MM.1S (cell line): ENCODE results near the gene IP6K1.
"Not testable (repeated sequence)": the region's sequence is repeated elsewhere in the genome, so short reads cannot be mapped to it uniquely, and the experiment has no call there.

Experiments used
- DNase-seq: peaks from one replicate; pipeline ENCODE4 v3.0.0-alpha.2; 2015
- H2AFZ ChIP-seq: fragments of 300-600 bp; sonication (generic); 2 replicates; pipeline ENCODE4 v1.6.0; 2016; ENCODE audit warnings: antibody characterized with exemption, low read length
- H3F3A ChIP-seq: fragments of 300-600 bp; sonication (generic); 2 replicates; pipeline ENCODE4 v1.6.1; 2016; ENCODE audit warnings: mild to moderate bottlenecking, antibody characterized with exemption, low read length, moderate library complexity, mixed read lengths; ENCODE audit not compliant: insufficient read depth
- H3K27ac ChIP-seq: fragments of 300-600 bp; sonication (generic); 2 replicates; pipeline ENCODE4 v1.5.1; 2016; ENCODE audit warnings: mild to moderate bottlenecking, low read length
- H3K27me3 ChIP-seq: fragments of 300-600 bp; sonication (generic); replicated peaks from 2 replicates; pipeline ENCODE4 v1.6.0; 2016; ENCODE audit warnings: low read length; ENCODE audit not compliant: insufficient read depth
- H3K36me3 ChIP-seq: fragments of 300-600 bp; sonication (generic); replicated peaks from 2 replicates; pipeline ENCODE4 v1.6.1; 2016; ENCODE audit warnings: mild to moderate bottlenecking, low read length, mixed read lengths; ENCODE audit not compliant: insufficient read depth
- H3K4me1 ChIP-seq: fragments of 300-600 bp; sonication (generic); 2 replicates; pipeline ENCODE4 v1.6.1; 2016; ENCODE audit warnings: low read length, mixed read lengths
- H3K4me2 ChIP-seq: fragments of 300-600 bp; sonication (generic); 2 replicates; pipeline ENCODE4 v1.6.0; 2016; ENCODE audit warnings: low read depth, low read length
- H3K4me3 ChIP-seq: fragments of 300-600 bp; sonication (generic); 2 replicates; pipeline ENCODE4 v1.5.1; 2016; ENCODE audit warnings: low read length, mixed read lengths
- H3K79me2 ChIP-seq: fragments of 300-600 bp; sonication (generic); 2 replicates; pipeline ENCODE4 v1.6.1; 2016; ENCODE audit warnings: mixed run types, low read length, mixed read lengths
- H3K9ac ChIP-seq: fragments of 300-600 bp; sonication (generic); 2 replicates; pipeline ENCODE4 v1.6.1; 2016; ENCODE audit warnings: low read length, mixed read lengths
- H3K9me2 ChIP-seq: fragments of 300-600 bp; sonication (generic); replicated peaks from 2 replicates; pipeline ENCODE4 v1.6.1; 2016; ENCODE audit warnings: mild to moderate bottlenecking, low read length, mixed read lengths; ENCODE audit not compliant: insufficient read depth
- H3K9me3 ChIP-seq: fragments of 300-600 bp; sonication (generic); replicated peaks from 2 replicates; pipeline ENCODE4 v1.6.1; 2016; ENCODE audit warnings: mild to moderate bottlenecking, low read length, mixed read lengths; ENCODE audit not compliant: insufficient read depth
- H4K20me1 ChIP-seq: fragments of 300-600 bp; sonication (generic); 2 replicates; pipeline ENCODE4 v1.6.1; 2016; ENCODE audit warnings: mild to moderate bottlenecking, low read length, moderate library complexity, mixed read lengths; ENCODE audit not compliant: insufficient read depth
- CTCF ChIP-seq: fragments of 300-600 bp; sonication (generic); IDR thresholded peaks from 2 replicates; pipeline ENCODE4 v1.5.1; 2016; ENCODE audit warnings: antibody characterized with exemption, low read length, mixed read lengths
- EZH2 ChIP-seq: fragments of 300-600 bp; sonication (generic); optimal IDR thresholded peaks from 2 replicates; pipeline ENCODE3; 2017; ENCODE audit warnings: low read depth, mild to moderate bottlenecking, antibody characterized with exemption, low read length, mixed read lengths
- EZH2phosphoT487 ChIP-seq: fragments of 300-600 bp; sonication (generic); IDR thresholded peaks from 2 replicates; pipeline ENCODE4 v1.6.1; 2018; ENCODE audit warnings: antibody characterized with exemption, low read length

The IP6K1 gene

DNA sequence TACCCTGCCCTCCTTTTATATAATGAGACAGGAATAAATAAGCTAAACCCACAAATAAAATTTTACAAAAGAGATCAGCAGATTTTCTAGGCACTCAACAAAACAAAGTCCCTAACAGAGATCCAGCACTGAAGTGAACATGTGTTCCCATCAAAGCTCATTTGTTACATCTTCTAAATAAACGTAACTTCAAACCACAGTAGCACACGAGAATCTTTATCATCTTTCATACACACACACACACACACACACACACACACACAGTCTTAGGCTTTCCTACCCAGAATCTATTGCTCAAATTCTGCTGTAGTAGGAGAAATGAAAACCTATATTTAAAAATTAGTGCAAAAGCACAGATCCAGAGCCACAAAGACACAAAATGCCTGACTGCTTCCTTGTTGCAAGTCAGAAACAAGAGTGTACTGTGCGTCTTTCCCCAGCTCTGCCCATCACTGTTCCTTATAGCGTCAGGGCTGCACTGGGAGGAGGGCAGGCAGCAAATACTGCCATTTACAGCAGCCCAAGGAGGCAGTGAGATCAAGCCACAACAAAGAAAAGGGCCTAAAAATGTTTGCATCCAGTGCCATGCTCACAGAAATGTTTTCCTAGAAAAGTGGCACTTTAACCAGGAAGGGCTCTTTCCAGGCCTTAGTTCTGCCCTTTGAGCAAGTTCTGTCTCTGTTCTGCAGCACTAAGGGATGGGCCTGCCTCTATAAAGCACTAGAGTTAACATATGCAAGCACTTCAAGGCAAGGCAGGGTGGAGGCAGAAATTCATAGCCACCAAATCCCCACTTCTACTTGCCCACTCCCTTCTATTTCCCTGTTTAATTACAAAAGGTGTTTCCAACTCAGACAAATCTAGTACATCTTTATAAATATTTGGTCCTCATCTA is 6.0 kb downstream of the IP6K1 start:
- Histone ChIP-seq H3F3A (no peaks in the 10 kb centered on the region), H3K27ac (no peak overlapping the region), H3K4me1 (no peaks in the 10 kb centered on the region), H3K4me3 (no peak overlapping the region), H3K9me3 (no peaks in the 10 kb centered on the region), H3K9me2 (no peaks in the 10 kb centered on the region), H3K9ac (no peak overlapping the region), H3K36me3 (no peaks in the 10 kb centered on the region), H2AFZ (no peak overlapping the region), H3K79me2 (peaks cover 87% of the 10 kb centered on the region), H3K27me3 (no peaks in the 10 kb centered on the region), H4K20me1 (peaks cover 3% of the 10 kb centered on the region; the same call in 1 of the 2 replicates), H3K4me2 (no peak overlapping the region)
- no peak for TF ChIP-seq EZH2phosphoT487
- TF ChIP-seq CTCF = no peak
- no peak for TF ChIP-seq EZH2
- no peak for DNase-seq

DNA sequence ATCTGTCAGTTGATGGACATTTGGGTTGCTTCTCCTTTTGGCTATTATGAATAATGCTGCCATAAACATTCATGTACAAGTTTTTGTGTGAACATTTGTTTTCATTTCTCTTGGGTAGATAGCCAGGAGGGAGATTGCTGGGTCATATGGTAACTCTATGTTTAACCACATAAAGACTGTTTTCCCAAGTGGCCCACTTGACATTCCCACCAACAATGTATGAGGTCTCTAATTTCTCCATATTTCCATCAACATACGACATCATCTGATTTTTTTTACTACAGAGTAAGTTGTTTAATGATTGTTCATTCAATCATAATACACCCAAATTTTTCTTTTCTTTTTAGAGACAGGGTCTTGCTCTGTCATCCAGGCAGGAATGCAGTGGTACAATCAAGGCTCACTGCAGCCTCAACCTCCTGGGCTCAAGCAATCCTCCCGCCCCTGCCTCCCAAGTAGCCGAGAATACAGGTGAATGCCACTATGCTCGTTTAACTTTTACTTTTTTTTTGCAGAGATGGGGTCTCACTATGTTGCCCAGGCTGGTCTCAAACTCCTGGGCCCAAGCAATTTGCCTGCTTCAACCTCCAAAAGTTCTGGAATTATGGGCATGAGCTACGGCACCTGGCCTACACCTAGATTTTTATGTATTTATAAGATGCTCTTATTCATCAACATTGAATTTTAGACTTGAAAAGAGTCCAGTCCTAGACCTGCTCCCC is 6.8 kb downstream of the IP6K1 start:
- Histone ChIP-seq H3K27ac (no peak overlapping the region), H3K27me3 (no peaks in the 10 kb centered on the region), H3K9me2 (no peaks in the 10 kb centered on the region), H4K20me1 (peaks cover 9% of the 10 kb centered on the region; the same call in 1 of the 2 replicates), H3K36me3 (no peaks in the 10 kb centered on the region), H3K79me2 (peaks cover 86% of the 10 kb centered on the region), H3K9ac (no peak overlapping the region), H3F3A (no peaks in the 10 kb centered on the region; the same call in 1 of the 2 replicates), H2AFZ (no peak overlapping the region), H3K4me2 (no peak overlapping the region), H3K4me3 (no peak overlapping the region), H3K9me3 (no peaks in the 10 kb centered on the region), H3K4me1 (no peaks in the 10 kb centered on the region)
- no peak for DNase-seq
- no peak for TF ChIP-seq CTCF
- TF ChIP-seq EZH2 = no peak
- TF ChIP-seq EZH2phosphoT487 = no peak

DNA sequence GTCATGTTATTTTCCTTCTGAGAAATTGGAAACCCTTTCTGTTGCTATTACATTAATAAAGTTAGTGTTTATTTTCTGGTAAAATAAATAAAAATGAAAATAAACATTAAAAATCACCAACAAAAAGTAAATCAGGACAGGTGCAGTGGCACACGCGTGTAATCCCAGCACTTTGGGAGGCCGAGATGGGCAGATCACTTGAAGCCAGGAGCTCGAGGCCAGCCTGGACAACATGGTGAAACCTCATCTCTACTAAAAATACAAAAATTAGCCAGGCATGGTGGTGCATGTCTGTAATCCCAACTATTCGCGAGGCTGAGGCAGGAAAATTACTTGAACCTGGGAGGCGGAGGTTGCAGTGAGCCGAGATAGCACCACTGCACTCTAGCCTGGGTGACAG is 10.2 kb downstream of the IP6K1 start:
- not testable (repeated sequence) for H3K27ac ChIP-seq, H3K36me3 ChIP-seq, H3K4me1 ChIP-seq, H3K9me3 ChIP-seq, H3K27me3 ChIP-seq, H2AFZ ChIP-seq, H3K4me2 ChIP-seq, H3K9ac ChIP-seq, H3K4me3 ChIP-seq, DNase-seq, H3K9me2 ChIP-seq, H3F3A ChIP-seq
- H3K79me2 ChIP-seq = peaks cover 82% of the 10 kb centered on the region
- H4K20me1 ChIP-seq = peaks cover 16% of the 10 kb centered on the region; the same call in 1 of the 2 replicates
